Coronary artery (tissue), 2 donors: ENCODE data around the gene FKBP5.
"Not testable (repeated sequence)": the region's sequence is repeated elsewhere in the genome, so short reads cannot be mapped to it uniquely, and the experiment has no call there.

ENCODE experiments used
- DNase-seq: peaks from one replicate; pipeline ENCODE4 v3.0.0-alpha.2; 2017; ENCODE audit warnings: low spot score
- H3K27ac ChIP-seq, 2 donors: fragments of 200-600 bp; sonication (generic); one replicate each; pipeline ENCODE4 v1.5.1; 2016 to 2019
- H3K4me3 ChIP-seq: fragments of 200-600 bp; sonication (generic); 2 replicates; pipeline ENCODE4 v1.5.1; 2016; ENCODE audit warnings: mild to moderate bottlenecking, moderate library complexity
- CTCF ChIP-seq: fragments of 200-600 bp; sonication (generic); IDR thresholded peaks from one replicate; pipeline ENCODE4 v1.5.1; 2019; ENCODE audit warnings: antibody characterized with exemption

Gene FKBP5

GRCh38 chr6:35602133-35602946 is 86.4 kb downstream of the FKBP5 start:
- peak overlapping the region; percentile 94 for H3K27ac ChIP-seq
- peak overlapping the region; percentile 42 for H3K4me3 ChIP-seq
- no peak for TF ChIP-seq CTCF
- DNase-seq: no peak

- peak overlapping the region; percentile 52 for H3K4me3 ChIP-seq
Measured at GRCh38 chr6:35601331-35602132, 87.2 kb downstream of the FKBP5 start.

GRCh38 chr6:35600659-35601125 is 88.0 kb downstream of the FKBP5 start:
- no peak for DNase-seq
- no peak for TF ChIP-seq CTCF
- Histone ChIP-seq H3K4me3 (peak overlapping the region; percentile 52), H3K27ac (peak overlapping the region; percentile 94)

More at GRCh38 chr6:35601331-35602132, 87.2 kb downstream of the FKBP5 start:
- TF ChIP-seq CTCF: no peak
- H3K27ac ChIP-seq: peak overlapping the region; percentile 94
- peak; percentile 83 for DNase-seq

GRCh38 chr6:35599761-35600658 is 88.7 kb downstream of the FKBP5 start:
- no peak for DNase-seq
- Histone ChIP-seq H3K27ac (peak overlapping the region; percentile 94), H3K4me3 (no peak overlapping the region)
- no peak for TF ChIP-seq CTCF

- not testable (repeated sequence) for DNase-seq, H3K4me3 ChIP-seq
- peak overlapping the region; percentile 73 to 94 for H3K27ac ChIP-seq
Measured at GRCh38 chr6:35598621-35599020, 90.1 kb downstream of the FKBP5 start.

- DNase-seq: no peak
- H3K4me3 ChIP-seq: no peak overlapping the region
- no peak for TF ChIP-seq CTCF
- peak overlapping the region; percentile 39 to 69 for H3K27ac ChIP-seq
Measured at GRCh38 chr6:35596448-35597442, 92.0 kb downstream of the FKBP5 start.
